ENCODE measurements around the gene NOTCH3. TPM values are rescaled to one million over a fixed set of nuclear protein-coding genes. Genes with fewer than 3 reads are reported as not detected.

NOTCH3 gene
- polyA plus RNA-seq, 1 experiment: 37.6 TPM

- no peaks in the 10 kb centered on the region for H3K27me3 ChIP-seq (ENCODE audit: control insufficient read depth, insufficient read depth, low read length)
- no peak for TF ChIP-seq CTCF (IDR thresholded peaks at IDR 0.05; ENCODE audit: insufficient read depth, low read depth, low read length)
- no peak overlapping the region for H3K4me3 ChIP-seq (ENCODE audit: low read depth, low read length)
- ChIA-PET POLR2A (no interaction called here), CTCF (interaction anchor here (1.2 to 1.3 kb wide), 2 partner anchors 20 to 53 kb away, joined by 3 read pairs; no protein-coding TSS in a partner anchor)
- peaks cover 2% of the 10 kb centered on the region for H3K36me3 ChIP-seq (ENCODE audit: control insufficient read depth, insufficient read depth, low read length)
- DNase-seq (ENCODE audit: low read depth): no peak
These were observed 3.4 kb downstream of the NOTCH3 start for GRCh38 chr19:15197275-15197941.

GRCh38 chr19:15196360-15197005 lies 4.3 kb downstream of the NOTCH3 start:
- no peak for TF ChIP-seq CTCF (IDR thresholded peaks at IDR 0.05; ENCODE audit: insufficient read depth, low read depth, low read length)
- CTCF ChIA-PET: interaction anchor here (1.2 to 1.8 kb wide), 2 partner anchors 19 to 55 kb away, joined by 3 to 6 read pairs; no protein-coding TSS in a partner anchor
- no peak overlapping the region for H3K4me3 ChIP-seq (ENCODE audit: low read depth, low read length)
- H3K27me3 ChIP-seq (ENCODE audit: control insufficient read depth, insufficient read depth, low read length): no peaks in the 10 kb centered on the region
- POLR2A ChIA-PET: no interaction called here
- no peak for DNase-seq (ENCODE audit: low read depth)
- H3K36me3 ChIP-seq (ENCODE audit: control insufficient read depth, insufficient read depth, low read length): peaks cover 5% of the 10 kb centered on the region

- TF ChIP-seq CTCF (IDR thresholded peaks at IDR 0.05; ENCODE audit: insufficient read depth, low read depth, low read length): peak; percentile 22; the same call in 1 of the 2 replicates
- ChIA-PET POLR2A (interaction anchor here (0.7 kb wide), 2 partner anchors 176 to 224 kb away, joined by 6 to 9 read pairs; no protein-coding TSS in a partner anchor), CTCF (interaction anchor here (0.9 to 1.8 kb wide), 3 partner anchors 56 to 226 kb away, joined by 3 to 6 read pairs (median 4); no protein-coding TSS in a partner anchor)
- peak; percentile 4 for DNase-seq (ENCODE audit: low read depth)
- H3K27me3 ChIP-seq (ENCODE audit: control insufficient read depth, insufficient read depth, low read length): no peaks in the 10 kb centered on the region
- peak overlapping the region; percentile 47 for H3K4me3 ChIP-seq (ENCODE audit: low read depth, low read length)
- peaks cover 8% of the 10 kb centered on the region for H3K36me3 ChIP-seq (ENCODE audit: control insufficient read depth, insufficient read depth, low read length)
These were observed 5.1 kb downstream of the NOTCH3 start for GRCh38 chr19:15195371-15196334.

- DNase-seq (ENCODE audit: low read depth): peak; percentile 19
- ChIA-PET CTCF (interaction anchor here (0.9 to 2.3 kb wide), 4 partner anchors 17 to 226 kb away, joined by 3 to 11 read pairs (median 5); no protein-coding TSS in a partner anchor), POLR2A (interaction anchor here (0.7 kb wide), 1 partner anchor 176 kb away, joined by 9 read pairs; no protein-coding TSS in a partner anchor)
- TF ChIP-seq CTCF (IDR thresholded peaks at IDR 0.05; ENCODE audit: insufficient read depth, low read depth, low read length): no peak
- peaks cover 8% of the 10 kb centered on the region for H3K36me3 ChIP-seq (ENCODE audit: control insufficient read depth, insufficient read depth, low read length)
- no peaks in the 10 kb centered on the region for H3K27me3 ChIP-seq (ENCODE audit: control insufficient read depth, insufficient read depth, low read length)
- peak overlapping the region; percentile 47; the same call in 1 of the 2 replicates for H3K4me3 ChIP-seq (ENCODE audit: low read depth, low read length)
These were observed 5.9 kb downstream of the NOTCH3 start for GRCh38 chr19:15194938-15195337.
